CD14-positive monocyte (primary cell): Measurements from ENCODE around the gene GHRH. TPM values are rescaled to one million over a fixed set of nuclear protein-coding genes. Genes with fewer than 3 reads are reported as not detected.

Experiments
- DNase-seq, 3 donors: peaks; one replicate each; pipeline ENCODE4 v3.0.0-alpha.2; 2011 to 2022
- H2AFZ ChIP-seq: 2 replicates; pipeline ENCODE4 v1.6.0; 2012; ENCODE audit warnings: mild to moderate bottlenecking, low read depth, low read length, inconsistent platforms; ENCODE audit not compliant: insufficient read depth, poor library complexity, severe bottlenecking
- H3K27ac ChIP-seq, 2 donors: 1 replicate in 1 of 2; 2 replicates in 1 of 2; pipeline ENCODE4 v1.5.1; 2012 to 2013; ENCODE audit warnings: low read length in 2 of 2, control low read depth in 1 of 2, inconsistent platforms in 1 of 2, low read depth in 1 of 2, mild to moderate bottlenecking in 1 of 2
- H3K27me3 ChIP-seq, 2 donors: one replicate each; pipeline versions ENCODE4 v1.6.0 to v1.6.1; 2011 to 2013; ENCODE audit warnings: low read length in 2 of 2; ENCODE audit not compliant: control insufficient read depth in 2 of 2, insufficient read depth in 2 of 2
- H3K36me3 ChIP-seq, 2 donors: replicated peaks in 1 of 2; 1 replicate in 1 of 2; 2 replicates in 1 of 2; pipeline versions ENCODE4 v1.5.1 to v1.6.1; 2012 to 2013; ENCODE audit warnings: low read length in 2 of 2, control low read depth in 1 of 2, inconsistent platforms in 1 of 2, mild to moderate bottlenecking in 1 of 2; ENCODE audit not compliant: insufficient read depth in 2 of 2, control insufficient read depth in 1 of 2
- H3K4me1 ChIP-seq, 2 donors: 1 replicate in 1 of 2; 2 replicates in 1 of 2; pipeline versions ENCODE4 v1.5.1 to v1.6.1; 2012 to 2013; ENCODE audit warnings: low read length in 2 of 2, control low read depth in 1 of 2, inconsistent platforms in 1 of 2, mild to moderate bottlenecking in 1 of 2, moderate library complexity in 1 of 2; ENCODE audit not compliant: insufficient read depth in 2 of 2, control insufficient read depth in 1 of 2
- H3K4me2 ChIP-seq: replicated peaks from 2 replicates; pipeline ENCODE3; 2012; ENCODE audit warnings: low read length, moderate library complexity, mild to moderate bottlenecking; ENCODE audit not compliant: poor library complexity, severe bottlenecking; ENCODE audit errors: extremely low read depth
- H3K4me3 ChIP-seq, 3 experiments: fragments of 200-600 bp in 1 of 3; sonication (generic) in 1 of 3; replicated peaks in 1 of 3; 1 replicate in 2 of 3; 2 replicates in 1 of 3; pipeline ENCODE4 v1.5.1; 2011 to 2013; ENCODE audit warnings: low read length in 3 of 3, mild to moderate bottlenecking in 3 of 3, control low read depth in 2 of 3, low read depth in 2 of 3, inconsistent platforms in 1 of 3, moderate library complexity in 1 of 3
- H3K79me2 ChIP-seq: 2 replicates; pipeline ENCODE4 v1.6.0; 2012; ENCODE audit warnings: mild to moderate bottlenecking, control low read depth, inconsistent platforms, low read length, moderate library complexity; ENCODE audit not compliant: insufficient read depth
- H3K9ac ChIP-seq: 2 replicates; pipeline ENCODE4 v1.6.0; 2017; ENCODE audit warnings: low read length, mild to moderate bottlenecking; ENCODE audit not compliant: insufficient read depth, poor library complexity, severe bottlenecking
- H3K9me3 ChIP-seq, 2 donors: replicated peaks in 1 of 2; 1 replicate in 1 of 2; 2 replicates in 1 of 2; pipeline versions ENCODE4 v1.5.1 to v1.6.1; 2012 to 2013; ENCODE audit warnings: low read length in 2 of 2, control low read depth in 1 of 2; ENCODE audit not compliant: control insufficient read depth in 1 of 2, insufficient read depth in 1 of 2
- H4K20me1 ChIP-seq: 2 replicates; pipeline ENCODE4 v1.6.0; 2012; ENCODE audit warnings: mild to moderate bottlenecking, low read length, control low read depth, moderate library complexity; ENCODE audit not compliant: insufficient read depth
- H3K27ac Mint-ChIP-seq, 7 donors: one replicate each; pipeline ENCODE4 v1.8.0; 2020; ENCODE audit warnings: mild to moderate bottlenecking in 7 of 7, mixed read lengths in 7 of 7, moderate library complexity in 6 of 7, inconsistent platforms in 2 of 7
- H3K27me3 Mint-ChIP-seq, 3 donors: one replicate each; pipeline ENCODE4 v1.8.0; 2021 to 2022; ENCODE audit warnings: low read depth in 3 of 3, mild to moderate bottlenecking in 3 of 3, mixed read lengths in 3 of 3, moderate library complexity in 3 of 3, inconsistent platforms in 1 of 3
- H3K36me3 Mint-ChIP-seq, 2 donors: one replicate each; pipeline ENCODE4 v1.8.0; 2020; ENCODE audit warnings: mixed read lengths in 2 of 2, inconsistent platforms in 1 of 2, mild to moderate bottlenecking in 1 of 2
- H3K4me1 Mint-ChIP-seq: one replicate; pipeline ENCODE4 v1.8.0; 2020; ENCODE audit warnings: mild to moderate bottlenecking, mixed read lengths
- H3K4me3 Mint-ChIP-seq, 2 donors: one replicate each; pipeline ENCODE4 v1.8.0; 2020; ENCODE audit warnings: mild to moderate bottlenecking in 2 of 2, mixed read lengths in 2 of 2, moderate library complexity in 1 of 2
- H3K9me3 Mint-ChIP-seq, 7 donors: one replicate each; pipeline ENCODE4 v1.8.0; 2020 to 2022; ENCODE audit warnings: mixed read lengths in 7 of 7, mild to moderate bottlenecking in 6 of 7, moderate library complexity in 6 of 7, inconsistent platforms in 2 of 7
- CTCF ChIP-seq: fragments of 200-600 bp; IDR thresholded peaks from one replicate; pipeline ENCODE4 v1.8.0; 2022; ENCODE audit warnings: antibody characterized with exemption, mild to moderate bottlenecking
- WGBS: methylation state at CpG from one replicate; pipeline ENCODE4 v1.1.5; 2013; ENCODE audit warnings: missing lambda C conversion rate; ENCODE audit not compliant: insufficient coverage; 5-methylcytosine and 5-hydroxymethylcytosine counted together
- intact Hi-C, 2 donors: fragments of 100-400 bp; cut with micrococcal nuclease; formaldehyde crosslinking; loops; one replicate each; pipeline versions ENCODE4 v1.15.0 to v1.15.1; 2023
- polyA plus RNA-seq, 3 donors: library from polyadenylated mRNA; depleted of rRNA in 1 of 3; unstranded in 2 of 3; stranded (reverse) in 1 of 3; fragments of 300-500 nt in 2 of 3; fragments of >200 nt in 1 of 3; fragmentation: Illumina TruSeq in 2 of 3; gene quantifications; 1 replicate in 2 of 3; 2 replicates in 1 of 3; pipeline ENCODE4 v1.2.3, GENCODE V29; 2012 to 2021

Gene GHRH
- polyA plus RNA-seq, 3 donors = not detected

GRCh38 chr20:37220731-37221130 is 40.9 kb downstream of the GHRH start:
- WGBS = 82% methylated on average over 3 of the region's 3 CpGs

More at GRCh38 chr20:37220731-37221130, 40.9 kb downstream of the GHRH start:
- Mint-ChIP-seq H3K9me3 (no peaks in the 10 kb centered on the region), H3K4me3 (no peak overlapping the region), H3K27ac (peak overlapping the region in 1 of 7 donors; percentile 25), H3K27me3 (peaks cover 0 to 2% (median 0%) of the 10 kb centered on the region in 3 donors), H3K4me1 (peaks cover 14% of the 10 kb centered on the region), H3K36me3 (peaks cover 57 to 83% of the 10 kb centered on the region in 2 donors)
- no peak overlapping the region for H3K9ac ChIP-seq
- H3K9me3 ChIP-seq = no peaks in the 10 kb centered on the region
- H3K79me2 ChIP-seq = peaks cover 4% of the 10 kb centered on the region
- H3K4me3 ChIP-seq = no peak overlapping the region
- no peak for DNase-seq
- intact Hi-C loops = loop anchor here in 1 of 2 donors (5.0 kb wide), 1 partner anchor 47 kb away; no protein-coding TSS in a partner anchor
- H3K36me3 ChIP-seq = peaks cover 59 to 85% of the 10 kb centered on the region in 2 donors
- H3K4me2 ChIP-seq = no peak overlapping the region
- no peak for TF ChIP-seq CTCF
- H3K27me3 ChIP-seq = no peaks in the 10 kb centered on the region
- H4K20me1 ChIP-seq = no peaks in the 10 kb centered on the region
- peaks cover 13 to 16% of the 10 kb centered on the region in 2 donors for H3K4me1 ChIP-seq
- H2AFZ ChIP-seq = no peak overlapping the region
- H3K27ac ChIP-seq = no peak overlapping the region
